PC-9 (cell line): ENCODE measurements around the gene NFIX.

ENCODE experiments used
- EZH2 ChIP-seq: fragments of 200-600 bp; sonication (generic); IDR thresholded peaks from 2 replicates; pipeline ENCODE4 v1.8.0; 2017; ENCODE audit warnings: antibody characterized with exemption, low read depth
- TF ChIP-seq, protein P1 (sequence below): fragments of 200-600 bp; sonication (generic); conservative IDR thresholded peaks from 2 replicates; pipeline ENCODE4 v1.6.1; 2017; ENCODE audit warnings: mixed run types, antibody characterized with exemption, mild to moderate bottlenecking, moderate library complexity

GRCh38 chr19:13066226-13066625, 71.0 kb downstream of the NFIX start:
- TF ChIP-seq, protein P1, sequence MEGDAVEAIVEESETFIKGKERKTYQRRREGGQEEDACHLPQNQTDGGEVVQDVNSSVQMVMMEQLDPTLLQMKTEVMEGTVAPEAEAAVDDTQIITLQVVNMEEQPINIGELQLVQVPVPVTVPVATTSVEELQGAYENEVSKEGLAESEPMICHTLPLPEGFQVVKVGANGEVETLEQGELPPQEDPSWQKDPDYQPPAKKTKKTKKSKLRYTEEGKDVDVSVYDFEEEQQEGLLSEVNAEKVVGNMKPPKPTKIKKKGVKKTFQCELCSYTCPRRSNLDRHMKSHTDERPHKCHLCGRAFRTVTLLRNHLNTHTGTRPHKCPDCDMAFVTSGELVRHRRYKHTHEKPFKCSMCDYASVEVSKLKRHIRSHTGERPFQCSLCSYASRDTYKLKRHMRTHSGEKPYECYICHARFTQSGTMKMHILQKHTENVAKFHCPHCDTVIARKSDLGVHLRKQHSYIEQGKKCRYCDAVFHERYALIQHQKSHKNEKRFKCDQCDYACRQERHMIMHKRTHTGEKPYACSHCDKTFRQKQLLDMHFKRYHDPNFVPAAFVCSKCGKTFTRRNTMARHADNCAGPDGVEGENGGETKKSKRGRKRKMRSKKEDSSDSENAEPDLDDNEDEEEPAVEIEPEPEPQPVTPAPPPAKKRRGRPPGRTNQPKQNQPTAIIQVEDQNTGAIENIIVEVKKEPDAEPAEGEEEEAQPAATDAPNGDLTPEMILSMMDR: no peak
- no peak for TF ChIP-seq EZH2
